ENCODE data around the gene COX6B1. TPM values are rescaled to one million over a fixed set of nuclear protein-coding genes. Genes with fewer than 3 reads are reported as not detected.

Gene COX6B1
- total RNA-seq, 6 experiments from 2014 or later: 375 to 463 (median 413) TPM

DNA sequence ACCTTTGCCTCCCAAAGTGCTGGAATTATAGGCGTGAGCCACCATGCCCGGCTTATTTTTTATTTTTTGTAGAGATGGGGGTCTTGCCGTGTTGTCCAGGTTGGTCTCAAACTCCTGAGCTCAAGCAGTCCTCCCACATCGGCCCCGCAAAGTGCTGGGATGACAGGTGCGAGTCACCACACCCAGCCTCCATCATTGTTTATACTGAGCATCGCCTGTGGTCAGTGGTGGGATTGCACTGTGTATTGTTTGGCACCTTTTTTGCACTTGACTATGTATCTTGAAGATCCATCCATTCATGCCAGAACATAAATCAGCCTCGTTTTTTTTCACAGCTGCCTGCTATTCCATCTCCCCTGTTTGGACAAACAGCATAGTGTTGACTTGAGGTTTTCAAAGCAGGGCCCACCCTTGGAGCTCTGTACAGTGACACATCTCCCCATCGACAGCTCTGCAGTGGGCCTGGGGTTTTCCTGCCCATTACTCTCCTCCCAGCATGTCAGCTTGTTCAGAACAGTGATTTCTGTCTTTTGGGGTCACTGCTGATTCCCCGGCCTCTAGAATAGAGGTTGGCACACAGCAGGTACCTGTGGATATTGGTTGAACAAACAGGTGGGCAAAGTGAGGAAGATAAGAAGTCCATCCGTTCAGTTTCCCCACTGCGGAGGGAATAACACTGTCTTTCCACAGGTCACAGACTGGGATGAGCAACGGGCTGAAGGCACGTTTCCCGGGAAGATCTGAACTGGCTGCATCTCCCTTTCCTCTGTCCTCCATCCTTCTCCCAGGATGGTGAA lies 10.0 kb downstream of the COX6B1 start:
- Mint-ChIP-seq H3K27ac (no peak overlapping the region), H3K9me3 (no peaks in the 10 kb centered on the region), H3K4me1 (ENCODE audit: low read depth) (no peaks in the 10 kb centered on the region), H3K4me3 (no peak overlapping the region), H3K27me3 (ENCODE audit: insufficient read depth) (no peaks in the 10 kb centered on the region; the same call in 1 of the 2 replicates), H3K36me3 (ENCODE audit: low read depth) (peaks cover 38% of the 10 kb centered on the region)
- TF ChIP-seq CTCF (IDR thresholded peaks at IDR 0.05): peak; percentile 64
- no peak for DNase-seq

DNA sequence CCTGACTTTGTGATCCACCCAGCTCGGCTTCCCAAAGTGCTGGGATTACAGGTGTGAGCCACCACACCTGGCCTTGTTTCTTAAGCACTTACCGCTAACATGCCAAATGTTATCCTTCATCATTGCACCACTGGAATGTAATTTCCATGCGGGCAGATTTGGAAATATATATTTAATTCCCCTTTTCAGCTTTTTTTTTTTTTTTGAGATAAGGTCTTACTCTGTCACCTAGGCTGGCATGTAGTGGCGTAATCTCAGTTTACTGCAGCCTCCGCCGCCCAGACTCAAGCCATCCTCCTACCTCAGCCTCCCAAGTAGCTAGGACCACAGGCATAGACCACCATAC lies 13.8 kb downstream of the COX6B1 start:
- no peaks in the 10 kb centered on the region; the same call in 1 of the 2 replicates for H3K27me3 Mint-ChIP-seq (ENCODE audit: insufficient read depth)
- DNase-seq: no peak
- H3K27ac Mint-ChIP-seq: no peak overlapping the region
- no peak overlapping the region for H3K4me3 Mint-ChIP-seq
- TF ChIP-seq CTCF (IDR thresholded peaks at IDR 0.05): no peak
- no peaks in the 10 kb centered on the region for H3K9me3 Mint-ChIP-seq
- H3K36me3 Mint-ChIP-seq (ENCODE audit: low read depth): peaks cover 34% of the 10 kb centered on the region
- peaks cover 6% of the 10 kb centered on the region; the same call in 1 of the 2 replicates for H3K4me1 Mint-ChIP-seq (ENCODE audit: low read depth)

GRCh38 chr19:35663981-35664380 lies 15.9 kb downstream of the COX6B1 start:
- Mint-ChIP-seq H3K27me3 (ENCODE audit: insufficient read depth) (no peaks in the 10 kb centered on the region; the same call in 1 of the 2 replicates), H3K9me3 (no peaks in the 10 kb centered on the region), H3K36me3 (ENCODE audit: low read depth) (peaks cover 27% of the 10 kb centered on the region), H3K27ac (no peak overlapping the region), H3K4me3 (no peak overlapping the region), H3K4me1 (ENCODE audit: low read depth) (peaks cover 6% of the 10 kb centered on the region; the same call in 1 of the 2 replicates)
- no peak for TF ChIP-seq CTCF (IDR thresholded peaks at IDR 0.05)
- no peak for DNase-seq

- Mint-ChIP-seq H3K27ac (no peak overlapping the region), H3K9me3 (no peaks in the 10 kb centered on the region), H3K4me1 (ENCODE audit: low read depth) (peaks cover 6% of the 10 kb centered on the region; the same call in 1 of the 2 replicates), H3K4me3 (no peak overlapping the region), H3K27me3 (ENCODE audit: insufficient read depth) (peaks cover 6% of the 10 kb centered on the region), H3K36me3 (ENCODE audit: low read depth) (peaks cover 22% of the 10 kb centered on the region)
- TF ChIP-seq CTCF (IDR thresholded peaks at IDR 0.05): no peak
- no peak for DNase-seq
Measured at GRCh38 chr19:35665157-35665556, 17.0 kb downstream of the COX6B1 start.

DNA sequence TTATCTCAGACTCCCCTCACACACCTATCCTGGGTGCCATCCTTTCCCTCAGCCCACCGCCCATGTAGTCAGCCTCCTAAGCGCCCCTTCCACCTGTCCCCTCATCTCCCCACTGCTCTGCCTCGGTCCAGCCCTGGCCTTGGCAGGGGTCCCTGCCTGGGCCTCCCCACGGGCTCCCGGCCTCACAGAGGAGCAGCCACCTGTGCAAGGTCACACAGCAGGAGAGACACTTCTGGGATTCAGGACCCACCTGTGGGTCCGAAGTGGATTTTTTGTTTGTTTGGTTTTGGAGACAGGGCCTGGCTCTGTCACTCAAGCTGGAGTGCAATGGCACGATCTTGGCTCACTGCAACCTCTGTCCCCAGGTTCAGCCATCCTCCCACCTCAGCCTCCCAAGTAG lies 17.5 kb downstream of the COX6B1 start:
- H3K4me1 Mint-ChIP-seq (ENCODE audit: low read depth): peaks cover 6% of the 10 kb centered on the region; the same call in 1 of the 2 replicates
- no peaks in the 10 kb centered on the region for H3K9me3 Mint-ChIP-seq
- H3K36me3 Mint-ChIP-seq (ENCODE audit: low read depth): peaks cover 22% of the 10 kb centered on the region
- no peak for DNase-seq
- no peak overlapping the region for H3K4me3 Mint-ChIP-seq
- H3K27me3 Mint-ChIP-seq (ENCODE audit: insufficient read depth): peaks cover 7% of the 10 kb centered on the region
- TF ChIP-seq CTCF (IDR thresholded peaks at IDR 0.05): no peak
- no peak overlapping the region for H3K27ac Mint-ChIP-seq
